GM19455 (cell line): ENCODE measurements around the gene ACSS1.

Source experiments
- ATAC-seq: cut with Tn5 transposase; IDR thresholded peaks from one replicate; pipeline ENCODE4 v1.9.1; 2021; ENCODE audit not compliant: unreplicated experiment

Gene ACSS1

DNA sequence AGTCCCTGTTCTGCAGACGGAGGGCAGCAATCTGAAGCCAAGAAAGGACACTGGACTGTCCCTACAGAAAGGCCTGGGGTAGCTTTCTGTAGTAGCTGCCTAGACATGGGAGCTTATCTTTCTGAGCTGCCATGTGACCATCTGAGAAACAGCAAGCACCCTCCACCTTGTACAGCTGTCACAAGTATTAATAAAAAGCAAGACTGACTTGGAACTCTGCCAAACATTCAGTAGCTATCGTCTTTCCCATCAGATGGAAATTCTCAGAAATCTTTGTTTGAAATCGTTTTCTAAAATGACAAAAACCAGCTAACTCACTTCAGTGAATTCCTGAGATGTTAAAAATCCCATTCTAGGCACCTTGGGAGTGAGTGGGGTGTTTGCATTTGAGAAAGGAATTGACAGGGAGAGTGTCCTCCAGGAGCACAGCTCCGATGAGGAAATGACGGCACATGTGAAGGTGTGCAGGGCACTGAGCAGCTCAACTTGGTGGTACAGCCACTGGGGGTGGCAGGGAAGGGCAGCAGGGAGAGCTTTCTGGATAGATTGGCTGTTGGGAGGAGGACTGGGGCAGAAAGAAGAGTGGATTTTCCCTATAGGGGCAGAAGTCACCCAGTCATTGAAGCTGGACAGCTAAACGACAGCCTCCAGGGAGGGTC, 24.5 kb downstream of the ACSS1 start:
- no peak for ATAC-seq

DNA sequence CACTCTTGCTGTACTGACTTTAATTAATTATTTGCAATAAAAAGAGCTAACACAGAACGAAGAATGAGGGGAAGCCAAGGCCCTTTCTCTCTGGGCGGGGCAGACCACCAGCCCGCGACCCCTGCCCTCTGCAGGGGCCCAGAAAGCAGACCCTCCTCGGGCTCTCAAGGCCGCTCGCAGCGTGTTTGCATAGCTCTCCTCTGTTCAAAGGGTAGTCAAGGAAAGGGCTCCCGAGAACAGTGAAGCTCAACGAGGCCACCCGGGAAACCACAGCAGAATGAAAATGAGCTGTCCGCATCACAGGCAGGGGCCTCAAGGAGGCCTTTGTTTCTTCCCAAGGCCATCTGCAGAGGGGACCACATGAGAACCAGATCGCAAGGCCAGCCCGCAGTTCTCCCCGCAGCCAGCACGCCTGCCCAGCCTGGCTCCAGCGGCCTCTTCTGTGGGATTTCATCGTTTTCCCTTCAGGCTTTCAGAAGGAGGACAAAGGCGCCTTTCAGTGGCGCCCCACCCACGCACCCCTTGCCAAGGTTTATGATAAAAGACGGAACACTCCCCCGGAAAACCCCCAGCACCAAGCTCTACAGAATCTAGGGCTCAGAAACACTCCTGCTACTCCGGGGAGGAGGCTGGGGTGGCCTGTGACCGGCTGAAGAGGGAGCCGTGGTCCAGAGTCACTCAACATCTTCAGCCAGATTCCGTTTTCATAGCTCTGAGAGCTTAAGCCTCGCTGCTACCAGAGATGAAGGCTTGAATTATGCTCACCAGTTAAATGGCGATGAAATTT, 25.3 kb downstream of the ACSS1 start:
- no peak for ATAC-seq

GRCh38 chr20:25032065-25032477, 25.9 kb downstream of the ACSS1 start:
- no peak for ATAC-seq

GRCh38 chr20:25031241-25031640, 26.7 kb downstream of the ACSS1 start:
- ATAC-seq = no peak

- no peak for ATAC-seq
Observed at GRCh38 chr20:25030649-25031207, 27.2 kb downstream of the ACSS1 start.

DNA sequence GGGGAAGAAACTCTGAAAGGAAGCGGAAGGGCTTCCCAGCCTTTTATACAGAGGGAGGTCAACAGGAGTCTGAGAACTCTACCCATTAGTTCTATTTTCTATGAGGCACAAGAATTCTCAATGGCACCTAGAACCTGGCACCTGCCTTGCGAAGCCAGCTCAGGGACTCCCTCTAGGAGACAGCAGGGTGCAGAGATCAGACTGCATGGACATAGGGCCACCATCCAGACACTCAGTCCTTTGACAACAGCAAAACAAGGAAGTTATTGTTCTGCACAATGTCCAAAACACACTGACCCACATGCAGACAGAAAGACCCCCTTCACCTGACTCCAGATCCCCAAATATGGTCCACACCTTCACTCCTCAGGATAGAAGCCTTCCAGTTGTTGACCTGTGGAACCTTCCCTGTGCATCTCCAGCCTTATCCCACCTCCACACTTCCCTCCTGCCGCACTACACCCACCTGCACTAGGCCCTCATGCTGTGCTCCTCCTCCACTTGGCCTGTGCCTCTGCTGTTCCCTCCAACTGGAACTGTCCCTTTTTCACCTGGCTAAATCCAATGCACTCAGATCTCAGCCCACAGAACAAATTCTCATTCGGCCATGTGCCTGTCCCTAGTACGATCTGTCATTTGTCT, 27.8 kb downstream of the ACSS1 start:
- ATAC-seq = no peak

GRCh38 chr20:25025986-25026605, 31.8 kb downstream of the ACSS1 start:
- no peak for ATAC-seq

DNA sequence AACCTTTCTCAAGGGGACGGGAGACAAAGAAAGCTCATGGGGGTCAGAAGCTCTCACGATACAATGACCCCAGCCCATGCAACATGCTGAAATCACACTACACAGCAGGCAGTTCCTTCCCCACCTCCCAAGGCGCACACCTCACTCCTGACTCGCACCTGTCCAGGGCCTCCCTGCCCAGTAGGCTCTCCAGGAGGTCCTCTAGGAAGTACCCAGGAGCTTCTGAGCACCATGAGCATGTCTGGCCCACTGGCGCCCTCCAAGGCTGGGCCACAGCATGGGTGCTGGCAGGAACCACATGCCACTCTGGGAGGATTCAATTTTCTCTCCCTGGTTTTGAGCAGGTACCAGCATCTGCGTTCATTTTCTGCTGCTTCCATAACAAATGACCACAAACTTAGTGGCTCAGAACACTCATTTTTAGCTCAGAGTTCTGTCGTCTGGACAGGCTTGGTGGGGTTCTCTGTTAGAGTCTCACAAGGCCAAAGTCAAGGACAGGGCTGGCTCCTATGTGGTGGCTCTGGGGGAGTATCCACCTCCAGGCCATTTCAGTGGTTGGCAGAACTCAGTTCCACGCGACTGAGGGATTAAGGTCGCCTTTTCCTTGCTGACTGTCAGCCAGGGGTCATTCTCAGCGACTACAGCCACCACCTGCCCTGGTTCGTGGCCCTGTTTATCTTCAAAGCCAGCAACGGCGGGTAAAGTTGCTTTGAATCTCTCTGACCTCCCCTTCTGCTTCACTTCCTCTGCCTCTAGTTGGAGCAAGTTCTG, 32.7 kb downstream of the ACSS1 start:
- no peak for ATAC-seq

DNA sequence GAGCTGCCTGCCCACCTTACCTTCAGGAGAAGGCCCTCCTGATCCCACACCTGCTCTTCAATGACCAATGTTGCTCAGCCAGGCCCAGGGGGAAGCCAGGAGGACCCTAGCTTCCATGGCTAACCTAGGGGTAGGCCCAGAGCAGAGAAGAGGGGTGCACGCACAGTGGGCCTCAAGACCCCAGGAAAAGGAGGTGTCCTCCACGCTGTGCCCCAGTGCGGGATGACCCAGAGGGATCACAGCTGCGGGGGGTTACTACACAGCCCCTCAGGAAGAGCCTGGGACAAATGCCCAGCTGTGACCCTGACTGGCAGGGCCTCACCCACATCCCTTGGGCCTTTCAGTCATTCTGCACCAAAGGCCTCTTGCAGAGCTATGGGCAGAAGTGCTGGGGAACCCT, 33.8 kb downstream of the ACSS1 start:
- ATAC-seq = no peak

DNA sequence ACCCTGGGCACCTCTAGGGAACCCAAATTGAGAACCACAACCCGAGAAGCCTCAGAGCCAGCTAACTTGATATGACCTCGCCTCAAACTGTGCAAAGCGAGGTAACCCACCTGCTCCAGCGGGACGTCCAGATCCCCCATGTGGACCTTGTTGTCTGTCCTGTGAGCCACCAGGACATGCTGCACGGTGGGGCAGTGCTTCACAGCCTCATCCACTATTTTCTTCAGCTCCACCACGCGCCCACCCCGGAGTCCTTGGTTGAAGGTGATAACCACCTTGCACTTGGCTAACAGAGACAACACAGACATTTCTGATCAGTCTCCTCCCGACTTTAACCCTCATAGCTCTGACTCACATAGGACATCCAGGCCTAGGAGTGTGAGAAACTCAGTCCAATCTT, 34.6 kb downstream of the ACSS1 start:
- ATAC-seq = no peak

- ATAC-seq = no peak
Observed at GRCh38 chr20:25022680-25023079, 35.3 kb downstream of the ACSS1 start.

DNA sequence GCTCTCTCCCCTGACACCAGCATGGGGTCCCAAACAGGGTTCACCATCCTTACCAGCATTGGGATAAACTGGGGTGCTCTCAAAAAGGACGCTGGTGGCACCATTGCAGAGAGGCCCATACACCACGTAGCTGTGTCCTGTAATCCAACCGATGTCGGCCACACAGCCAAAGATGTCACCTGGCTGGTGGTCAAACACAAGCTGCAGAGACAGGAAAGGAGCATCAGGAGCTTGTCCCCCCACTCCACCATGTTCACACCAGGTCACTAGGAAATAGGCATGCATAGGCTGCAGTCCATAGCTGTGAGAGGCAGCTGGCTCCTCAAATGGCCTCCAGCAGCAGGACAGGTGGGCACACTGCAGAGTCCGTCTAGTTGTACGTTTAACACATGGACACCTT, 36.6 kb downstream of the ACSS1 start:
- no peak for ATAC-seq

GRCh38 chr20:25020901-25021301, 37.0 kb downstream of the ACSS1 start:
- no peak for ATAC-seq

DNA sequence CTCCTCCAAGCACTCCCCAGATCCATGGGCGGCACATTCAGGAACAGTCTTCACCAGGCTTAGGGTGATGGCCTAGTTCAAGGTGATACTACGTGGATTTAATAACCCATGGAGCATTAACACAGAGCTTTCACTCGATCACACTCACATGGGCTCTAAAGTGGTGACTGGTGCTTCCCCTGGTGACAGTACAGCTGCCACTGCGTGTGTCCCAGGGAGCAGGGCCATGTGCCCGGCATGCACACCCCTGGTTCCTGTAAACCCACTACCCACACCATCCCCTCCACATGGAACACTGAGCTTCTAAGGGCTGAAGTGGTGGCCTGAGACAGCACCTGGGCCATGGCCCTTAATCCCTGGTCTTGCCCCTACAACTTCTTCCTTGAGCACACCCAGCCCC, 37.6 kb downstream of the ACSS1 start:
- ATAC-seq = no peak

GRCh38 chr20:25019381-25020155, 38.4 kb downstream of the ACSS1 start:
- no peak for ATAC-seq

- ATAC-seq = no peak
Observed at GRCh38 chr20:25018841-25019240, 39.1 kb downstream of the ACSS1 start.

DNA sequence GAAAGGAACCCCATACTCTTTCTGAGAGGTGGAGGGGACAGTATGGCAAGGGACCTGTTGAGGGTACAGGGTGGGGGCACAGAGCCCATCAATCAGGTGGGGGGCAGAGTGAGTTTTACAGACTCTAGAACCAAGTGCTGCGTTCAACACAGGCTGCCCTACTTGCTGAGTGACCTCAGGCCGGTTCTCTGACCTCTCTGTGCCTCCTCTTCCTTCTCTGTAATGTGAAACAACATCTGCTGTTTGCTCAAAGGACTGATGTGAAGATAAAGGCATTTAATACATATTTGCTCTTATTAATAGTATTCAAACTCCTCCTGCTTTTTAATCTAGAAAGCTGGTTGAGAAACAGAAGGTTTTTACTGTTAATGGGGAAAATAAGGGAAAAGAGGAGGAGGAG, 39.5 kb downstream of the ACSS1 start:
- no peak for ATAC-seq

GRCh38 chr20:25017257-25017803, 40.6 kb downstream of the ACSS1 start:
- no peak for ATAC-seq

DNA sequence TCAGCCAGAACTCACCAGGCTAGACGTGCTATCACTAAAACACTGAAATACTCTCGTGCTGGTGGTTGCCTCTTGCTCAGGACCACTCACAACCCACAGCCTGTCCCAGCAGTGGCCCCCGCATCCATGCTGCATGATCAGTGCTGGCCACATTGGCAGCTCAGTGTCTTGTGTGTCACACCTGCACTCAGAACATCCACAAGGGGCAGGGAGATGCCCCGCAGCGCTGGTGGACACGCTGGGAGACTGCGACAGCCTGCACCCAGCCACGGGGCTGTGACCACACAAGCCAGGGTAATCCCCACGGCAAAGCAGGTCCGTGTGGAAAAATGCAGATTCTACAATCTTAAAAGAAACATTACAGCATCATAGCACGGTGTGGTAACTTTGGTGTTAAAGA, 41.5 kb downstream of the ACSS1 start:
- no peak for ATAC-seq

DNA sequence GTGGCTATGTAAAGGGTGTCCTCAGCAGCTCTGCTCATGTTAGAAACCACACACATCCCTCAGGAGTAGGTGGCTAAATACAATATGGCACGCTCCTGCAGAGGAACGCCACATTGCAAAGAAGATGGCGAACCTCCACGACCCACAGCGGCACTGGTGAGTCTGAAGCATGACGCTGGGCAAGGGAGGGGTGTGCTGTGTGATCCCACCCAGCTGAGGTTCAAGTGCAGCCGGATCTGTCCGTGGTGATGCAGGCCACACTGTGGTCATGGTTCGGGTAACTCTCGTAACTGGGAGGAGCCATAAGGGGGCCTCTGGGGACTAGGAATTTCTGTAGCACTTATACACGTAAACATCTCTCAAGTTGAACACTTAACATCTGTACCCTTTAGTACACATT, 42.0 kb downstream of the ACSS1 start:
- no peak for ATAC-seq
